Thoracic aorta (tissue), 2 donors: ENCODE results near the gene GCGR. TPM values are rescaled to one million over a fixed set of nuclear protein-coding genes. Genes with fewer than 3 reads are reported as not detected.

Source experiments
- ATAC-seq: fragments of 150-250 bp; one replicate; pipeline ENCODE4 v1.8.0; 2017; ENCODE audit warnings: low read depth; ENCODE audit not compliant: insufficient number of reproducible peaks, low FRiP score
- DNase-seq: peaks from one replicate; pipeline ENCODE4 v3.0.0-alpha.2; 2020; ENCODE audit warnings: low spot score
- H3K27ac ChIP-seq, 2 donors: fragments of 200-600 bp; sonication (generic); 1 replicate in 1 of 2; 2 replicates in 1 of 2; pipeline ENCODE4 v1.5.1; 2016; ENCODE audit warnings: mild to moderate bottlenecking in 2 of 2, moderate library complexity in 2 of 2
- H3K27me3 ChIP-seq: fragments of 200-600 bp; sonication (generic); replicated peaks from 2 replicates; pipeline ENCODE4 v1.6.0; 2016; ENCODE audit warnings: mild to moderate bottlenecking; ENCODE audit not compliant: insufficient read depth
- H3K36me3 ChIP-seq: fragments of 200-600 bp; sonication (generic); one replicate; pipeline ENCODE4 v1.5.1; 2016
- H3K4me1 ChIP-seq, 2 donors: fragments of 200-600 bp; sonication (generic); 1 replicate in 1 of 2; 2 replicates in 1 of 2; pipeline versions ENCODE4 v1.5.1 to v1.6.0; 2016; ENCODE audit warnings: low read depth in 2 of 2, mild to moderate bottlenecking in 1 of 2; ENCODE audit not compliant: control insufficient read depth in 1 of 2
- H3K4me3 ChIP-seq: fragments of 200-600 bp; sonication (generic); 2 replicates; pipeline ENCODE4 v1.5.1; 2016; ENCODE audit warnings: mild to moderate bottlenecking
- H3K9me3 ChIP-seq: fragments of 200-600 bp; sonication (generic); 2 replicates; pipeline ENCODE4 v1.5.1; 2016
- CTCF ChIP-seq: fragments of 200-600 bp; sonication (generic); IDR thresholded peaks from one replicate; pipeline ENCODE4 v1.5.1; 2019; ENCODE audit warnings: antibody characterized with exemption
- total RNA-seq, 2 donors: library from RNA; depleted of rRNA; stranded (reverse); fragments of >200 nt; gene quantifications; one replicate each; pipeline versions ENCODE4 v1.1.0 to v1.2.3, GENCODE V29; 2016

GCGR gene
- total RNA-seq, 2 donors from 2014 or later: not detected

- no peak for ATAC-seq
- Histone ChIP-seq H3K36me3 (peaks cover 8% of the 10 kb centered on the region), H3K27ac (peak overlapping the region in 1 of 2 donors; percentile 59), H3K27me3 (no peaks in the 10 kb centered on the region), H3K4me1 (peaks cover 6 to 14% of the 10 kb centered on the region in 2 donors), H3K9me3 (no peaks in the 10 kb centered on the region), H3K4me3 (peak overlapping the region; percentile 26)
- no peak for TF ChIP-seq CTCF
- no peak for DNase-seq
These were observed 17.2 kb downstream of the GCGR start for GRCh38 chr17:81821147-81821546.

- H3K27ac ChIP-seq: peak overlapping the region; percentile 6 to 59
- peaks cover 8% of the 10 kb centered on the region for H3K36me3 ChIP-seq
- peak; percentile 58 for TF ChIP-seq CTCF
- DNase-seq (peak; percentile 40), ATAC-seq (peak; percentile 36)
- peak overlapping the region; percentile 26 for H3K4me3 ChIP-seq
- H3K9me3 ChIP-seq: no peaks in the 10 kb centered on the region
- H3K27me3 ChIP-seq: no peaks in the 10 kb centered on the region
- H3K4me1 ChIP-seq: peaks cover 6 to 14% of the 10 kb centered on the region in 2 donors
These were observed 17.8 kb downstream of the GCGR start for GRCh38 chr17:81821603-81822311.

- no peak for ATAC-seq
- H3K27me3 ChIP-seq: no peaks in the 10 kb centered on the region
- H3K27ac ChIP-seq: peak overlapping the region; percentile 6 to 59
- H3K36me3 ChIP-seq: peaks cover 8% of the 10 kb centered on the region
- no peaks in the 10 kb centered on the region for H3K9me3 ChIP-seq
- H3K4me1 ChIP-seq: peaks cover 6 to 14% of the 10 kb centered on the region in 2 donors
- no peak for DNase-seq
- no peak for TF ChIP-seq CTCF
- no peak overlapping the region for H3K4me3 ChIP-seq
These were observed 18.3 kb downstream of the GCGR start for GRCh38 chr17:81822312-81822637.

GRCh38 chr17:81822996-81823819 lies 19.3 kb downstream of the GCGR start:
- H3K36me3 ChIP-seq: peaks cover 8% of the 10 kb centered on the region
- H3K4me3 ChIP-seq: no peak overlapping the region
- H3K4me1 ChIP-seq: peaks cover 6 to 14% of the 10 kb centered on the region in 2 donors
- ATAC-seq (no peak), DNase-seq (no peak)
- no peaks in the 10 kb centered on the region for H3K9me3 ChIP-seq
- H3K27me3 ChIP-seq: no peaks in the 10 kb centered on the region
- no peak overlapping the region for H3K27ac ChIP-seq
- TF ChIP-seq CTCF: no peak

GRCh38 chr17:81823820-81824550 lies 20.0 kb downstream of the GCGR start:
- no peak overlapping the region for H3K4me3 ChIP-seq
- H3K27ac ChIP-seq: no peak overlapping the region
- DNase-seq: no peak
- no peaks in the 10 kb centered on the region for H3K27me3 ChIP-seq
- H3K9me3 ChIP-seq: no peaks in the 10 kb centered on the region
- peaks cover 6 to 14% of the 10 kb centered on the region in 2 donors for H3K4me1 ChIP-seq
- TF ChIP-seq CTCF: no peak
- peaks cover 8% of the 10 kb centered on the region for H3K36me3 ChIP-seq
- ATAC-seq: no peak
